HepG2 (cell line): ENCODE measurements around the gene KCNE4. TPM values are rescaled to one million over a fixed set of nuclear protein-coding genes. Genes with fewer than 3 reads are reported as not detected.

Experiments
- BCLAF1 ChIP-seq: fragments of 450-650 bp; IDR thresholded peaks from 2 replicates; pipeline ENCODE4 v1.6.1; 2017; ENCODE audit warnings: mild to moderate bottlenecking
- FOXO1 ChIP-seq: sonication (generic); formaldehyde crosslinking; IDR thresholded peaks from 2 replicates; pipeline ENCODE4 v1.4.0; 2020; ENCODE audit warnings: missing genetic modification reagents
- MAZ ChIP-seq, 2 experiments: sonication (generic) in 1 of 2; formaldehyde crosslinking in 1 of 2; IDR thresholded peaks; 2 replicates each; pipeline versions ENCODE4 v1.5.0 to v1.6.1; 2012 to 2020; ENCODE audit warnings: low read depth in 2 of 2, mild to moderate bottlenecking in 2 of 2, borderline replicate concordance in 1 of 2, improper control_type of control experiment in 1 of 2, low read length in 1 of 2, missing genetic modification reagents in 1 of 2, moderate library complexity in 1 of 2
- RFXANK ChIP-seq: IDR thresholded peaks from 2 replicates; pipeline ENCODE4 v1.6.1; 2016
- SIN3A ChIP-seq: IDR thresholded peaks from 2 replicates; pipeline ENCODE4 v1.6.1; 2011; ENCODE audit warnings: low read depth, mild to moderate bottlenecking, control low read depth, low read length, borderline replicate concordance
- SMARCC2 ChIP-seq: fragments of 450-650 bp; IDR thresholded peaks from 2 replicates; pipeline ENCODE4 v1.6.1; 2017; ENCODE audit warnings: antibody characterized with exemption, mild to moderate bottlenecking
- SP2 ChIP-seq: sonication (generic); formaldehyde crosslinking; IDR thresholded peaks from 2 replicates; pipeline ENCODE4 v1.5.1; 2020; ENCODE audit warnings: mild to moderate bottlenecking, missing genetic modification reagents
- TSC22D2 ChIP-seq: sonication (generic); formaldehyde crosslinking; IDR thresholded peaks from 2 replicates; pipeline ENCODE4 v1.5.1; 2020; ENCODE audit warnings: missing genetic modification reagents, mild to moderate bottlenecking, borderline replicate concordance
- ZNF343 ChIP-seq: sonication (generic); formaldehyde crosslinking; IDR thresholded peaks from 2 replicates; pipeline ENCODE4 v1.4.0; 2020; ENCODE audit warnings: mild to moderate bottlenecking, missing genetic modification reagents
- ZNF512 ChIP-seq: sonication (generic); formaldehyde crosslinking; IDR thresholded peaks from 2 replicates; pipeline ENCODE4 v1.4.0; 2020; ENCODE audit warnings: mild to moderate bottlenecking, missing genetic modification reagents
- ZNF558 ChIP-seq: sonication (generic); formaldehyde crosslinking; IDR thresholded peaks from 2 replicates; pipeline ENCODE4 v1.9.0; 2022; ENCODE audit warnings: mild to moderate bottlenecking, missing genetic modification reagents, borderline replicate concordance
- polyA plus RNA-seq, 8 experiments: library from polyadenylated mRNA; depleted of rRNA in 3 of 8; stranded (reverse) in 7 of 8; unstranded in 1 of 8; fragments of >200 nt; fragmentation: Illumina TruSeq in 4 of 8; extraction: Trizol in 4 of 8; gene quantifications; 2 replicates each; pipeline versions ENCODE4 v1.2.1 to v1.2.3, GENCODE V29; 2011 to 2016; ENCODE audit warnings: low read depth in 4 of 8, missing spikeins in 1 of 8, mixed read lengths in 1 of 8; ENCODE audit not compliant: insufficient read depth in 1 of 8
- total RNA-seq, 5 experiments: library from RNA; depleted of rRNA; stranded (reverse); fragments of >200 nt; fragmentation: Illumina TruSeq; extraction: Trizol; gene quantifications; 2 replicates each; pipeline ENCODE4 v1.2.3, GENCODE V29; 2016; ENCODE audit warnings: low read depth in 1 of 5

The KCNE4 gene
- total and polyA plus RNA-seq, 2 of the 13 experiments (the other 11 are each of a cell fraction or from before 2014, with no cell fraction given), result not detected

GRCh38 chr2:223036790-223037444 lies 15.1 kb upstream of the KCNE4 start (continued):
- TF ChIP-seq MAZ (IDR thresholded peaks at IDR 0.05; ENCODE audit: borderline replicate concordance, low read depth, low read length), result no peak
- TF ChIP-seq MAZ (CRISPR knock-in tag; IDR thresholded peaks at IDR 0.05; ENCODE audit: low read depth), result no peak
- no peak for TF ChIP-seq ZNF558 (CRISPR knock-in tag)
- TF ChIP-seq TSC22D2 (CRISPR knock-in tag), result no peak
- TF ChIP-seq ZNF512 (CRISPR knock-in tag), result no peak
- TF ChIP-seq SP2 (CRISPR knock-in tag), result no peak
- no peak for TF ChIP-seq ZNF343 (CRISPR knock-in tag)
- no peak for TF ChIP-seq SIN3A
- no peak for TF ChIP-seq RFXANK (CRISPR knock-in tag)
- no peak for TF ChIP-seq BCLAF1
- TF ChIP-seq SMARCC2, result no peak
- no peak for TF ChIP-seq FOXO1 (CRISPR knock-in tag)
